Ramos (cell line): ENCODE data around the gene TAMALIN.

Experiments
- in situ Hi-C: fragments of 300-500 bp; cut with MboI; formaldehyde crosslinking; loops from one replicate; pipeline ENCODE4 v1.14.3; 2022; ENCODE audit warnings: low sequenced_read_pairs; ENCODE audit not compliant: unreplicated experiment

Gene TAMALIN

GRCh38 chr12:52052468-52053186, 45.9 kb downstream of the TAMALIN start:
- in situ Hi-C loops, result no loop called here

- in situ Hi-C loops, result no loop called here
These were observed 46.9 kb downstream of the TAMALIN start for GRCh38 chr12:52053536-52054209.

- in situ Hi-C loops, result no loop called here
These were observed 47.6 kb downstream of the TAMALIN start for GRCh38 chr12:52054231-52054832.

GRCh38 chr12:52054833-52055730, 48.3 kb downstream of the TAMALIN start:
- in situ Hi-C loops, result no loop called here

GRCh38 chr12:52055731-52056711, 49.3 kb downstream of the TAMALIN start:
- in situ Hi-C loops, result no loop called here

- in situ Hi-C loops, result no loop called here
These were observed 50.3 kb downstream of the TAMALIN start for GRCh38 chr12:52056801-52057637.

- in situ Hi-C loops, result no loop called here
These were observed 51.2 kb downstream of the TAMALIN start for GRCh38 chr12:52057638-52058576.

GRCh38 chr12:52058631-52059361, 52.0 kb downstream of the TAMALIN start:
- in situ Hi-C loops, result no loop called here

- in situ Hi-C loops, result no loop called here
These were observed 53.1 kb downstream of the TAMALIN start for GRCh38 chr12:52059582-52060497.

GRCh38 chr12:52060498-52061177, 53.9 kb downstream of the TAMALIN start:
- in situ Hi-C loops, result no loop called here

GRCh38 chr12:52061470-52062166, 54.9 kb downstream of the TAMALIN start:
- in situ Hi-C loops, result no loop called here

- in situ Hi-C loops, result no loop called here
These were observed 55.7 kb downstream of the TAMALIN start for GRCh38 chr12:52062167-52063081.

GRCh38 chr12:52063082-52063924, 56.6 kb downstream of the TAMALIN start:
- in situ Hi-C loops, result no loop called here
